ENCODE measurements around the gene STARD7. TPM values are rescaled to one million over a fixed set of nuclear protein-coding genes. Genes with fewer than 3 reads are reported as not detected.

Gene STARD7
- total and polyA plus RNA-seq, 2 experiments from 2014 or later: 72.2 to 222 TPM

DNA sequence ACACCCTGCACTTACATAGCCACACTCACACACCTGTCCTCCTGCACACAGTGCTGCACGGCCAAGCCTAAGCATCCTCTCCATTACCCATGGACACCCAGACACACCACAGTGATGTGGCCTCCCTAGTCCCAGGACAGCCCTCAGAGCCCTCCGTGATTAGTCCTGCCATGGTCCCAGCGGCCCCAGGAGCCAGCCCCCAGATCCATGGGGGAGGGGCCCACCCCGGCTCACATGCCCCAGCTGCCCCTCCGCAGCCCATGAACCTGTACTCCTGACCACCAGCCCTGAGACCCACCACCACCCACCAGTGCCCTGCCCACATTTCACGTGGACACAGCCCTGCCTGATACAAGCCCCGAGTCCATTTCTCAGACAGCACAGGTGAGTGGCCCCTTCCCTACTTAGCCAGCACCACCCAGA is 55.3 kb downstream of the STARD7 start:
- Mint-ChIP-seq H3K27me3 (ENCODE audit: insufficient read depth, low read depth, poor library complexity) (peaks cover 7% of the 10 kb centered on the region), H3K9me3 (no peaks in the 10 kb centered on the region), H3K4me1 (peaks cover 28% of the 10 kb centered on the region), H3K4me3 (no peak overlapping the region), H3K36me3 (ENCODE audit: low read depth) (no peaks in the 10 kb centered on the region; the same call in 2 of the 3 replicates), H3K27ac (no peak overlapping the region)
- Histone ChIP-seq H2AFZ (no peak overlapping the region), H3K4me3 (no peak overlapping the region), H3K4me2 (no peak overlapping the region), H3K79me2 (replicated peaks; ENCODE audit: insufficient read depth) (no peaks in the 10 kb centered on the region), H3K36me3 (ENCODE audit: insufficient read depth) (no peaks in the 10 kb centered on the region), H3K27ac (ENCODE audit: low read depth) (no peak overlapping the region), H3F3A (replicated peaks; ENCODE audit: low read depth) (no peaks in the 10 kb centered on the region; the same call in 1 of the 2 replicates), H3K27me3 (ENCODE audit: insufficient read depth) (no peaks in the 10 kb centered on the region), H4K20me1 (replicated peaks; ENCODE audit: insufficient read depth) (no peaks in the 10 kb centered on the region), H3K9me2 (ENCODE audit: insufficient read depth) (no peaks in the 10 kb centered on the region), H3K4me1 (ENCODE audit: insufficient read depth) (peaks cover 13% of the 10 kb centered on the region)
- no peak for TF ChIP-seq EZH2phosphoT487 (IDR thresholded peaks at IDR 0.05; ENCODE audit: unreplicated experiment)
- no peak for TF ChIP-seq NANOG (IDR thresholded peaks at IDR 0.05; ENCODE audit: borderline replicate concordance)
- TF ChIP-seq CREB1 (CRISPR knock-in tag; IDR thresholded peaks at IDR 0.05; ENCODE audit: low read depth): no peak
- TF ChIP-seq, protein P1, sequence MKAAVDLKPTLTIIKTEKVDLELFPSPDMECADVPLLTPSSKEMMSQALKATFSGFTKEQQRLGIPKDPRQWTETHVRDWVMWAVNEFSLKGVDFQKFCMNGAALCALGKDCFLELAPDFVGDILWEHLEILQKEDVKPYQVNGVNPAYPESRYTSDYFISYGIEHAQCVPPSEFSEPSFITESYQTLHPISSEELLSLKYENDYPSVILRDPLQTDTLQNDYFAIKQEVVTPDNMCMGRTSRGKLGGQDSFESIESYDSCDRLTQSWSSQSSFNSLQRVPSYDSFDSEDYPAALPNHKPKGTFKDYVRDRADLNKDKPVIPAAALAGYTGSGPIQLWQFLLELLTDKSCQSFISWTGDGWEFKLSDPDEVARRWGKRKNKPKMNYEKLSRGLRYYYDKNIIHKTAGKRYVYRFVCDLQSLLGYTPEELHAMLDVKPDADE (IDR thresholded peaks at IDR 0.05): no peak
- no peak for TF ChIP-seq REST (IDR thresholded peaks at IDR 0.05; ENCODE audit: unreplicated experiment)
- no peak for TF ChIP-seq POLR2AphosphoS5 (IDR thresholded peaks at IDR 0.05; ENCODE audit: low read depth)
- TF ChIP-seq STAT1 (IDR thresholded peaks at IDR 0.05; ENCODE audit: unreplicated experiment): no peak
- TF ChIP-seq ZNF331 (CRISPR knock-in tag; IDR thresholded peaks at IDR 0.05; ENCODE audit: low read depth): no peak
- no peak for TF ChIP-seq ZNF462 (CRISPR knock-in tag; IDR thresholded peaks at IDR 0.05)
- TF ChIP-seq ZNF114 (CRISPR knock-in tag; IDR thresholded peaks at IDR 0.05): no peak
- no peak for DNase-seq (ENCODE audit: low spot score)
- no peak for ATAC-seq
